Lower leg skin (tissue), 3 donors: Measurements from ENCODE around the gene EIF3D.

Experiments used
- POLR2A ChIP-seq, 2 donors: fragments of 450-650 bp; IDR thresholded peaks; one replicate each; pipeline ENCODE4 v1.6.1; 2016 to 2017; ENCODE audit warnings: antibody characterized with exemption in 2 of 2, mild to moderate bottlenecking in 1 of 2, moderate library complexity in 1 of 2
- TF ChIP-seq, protein P1 (sequence below), 3 donors: fragments of 450-650 bp; IDR thresholded peaks; one replicate each; pipeline ENCODE4 v1.5.1; 2016; ENCODE audit warnings: antibody characterized with exemption in 3 of 3, mild to moderate bottlenecking in 3 of 3, moderate library complexity in 2 of 3

DNA sequence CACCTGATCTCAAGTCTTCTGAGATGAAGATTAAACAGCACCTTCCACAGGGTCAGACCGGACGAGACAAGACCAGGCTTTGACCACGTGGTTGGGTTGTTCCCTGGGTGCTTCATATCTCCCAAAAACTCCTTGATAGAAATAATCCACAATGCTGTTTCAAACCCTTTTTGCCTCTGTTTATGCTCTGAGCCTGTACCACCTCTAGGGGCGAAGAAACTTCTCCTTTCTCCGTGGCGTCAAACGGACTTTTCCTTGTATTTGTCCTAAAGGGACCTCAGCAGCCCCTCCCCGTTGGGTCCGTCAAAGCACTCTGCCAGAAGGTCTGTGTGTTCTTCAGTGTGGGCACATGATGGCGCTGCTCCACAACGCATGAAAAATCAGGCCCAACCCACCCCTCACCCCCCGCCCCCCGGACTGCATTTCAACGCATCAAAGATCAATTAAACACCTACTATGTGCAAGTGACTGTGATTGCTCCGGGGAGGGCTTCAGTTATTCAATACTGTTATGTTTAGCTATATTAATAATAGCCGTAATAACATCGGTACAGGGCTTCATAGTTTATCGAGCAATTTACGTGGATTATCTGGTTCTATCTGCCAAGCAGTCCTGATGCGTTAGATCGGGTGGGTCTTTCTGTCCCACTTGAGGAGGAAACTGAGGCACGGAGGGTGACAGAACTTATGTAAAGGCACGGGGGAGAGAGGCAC lies 17.3 kb upstream of the EIF3D start:
- TF ChIP-seq POLR2A (IDR thresholded peaks at IDR 0.05) = no peak
- TF ChIP-seq, protein P1, sequence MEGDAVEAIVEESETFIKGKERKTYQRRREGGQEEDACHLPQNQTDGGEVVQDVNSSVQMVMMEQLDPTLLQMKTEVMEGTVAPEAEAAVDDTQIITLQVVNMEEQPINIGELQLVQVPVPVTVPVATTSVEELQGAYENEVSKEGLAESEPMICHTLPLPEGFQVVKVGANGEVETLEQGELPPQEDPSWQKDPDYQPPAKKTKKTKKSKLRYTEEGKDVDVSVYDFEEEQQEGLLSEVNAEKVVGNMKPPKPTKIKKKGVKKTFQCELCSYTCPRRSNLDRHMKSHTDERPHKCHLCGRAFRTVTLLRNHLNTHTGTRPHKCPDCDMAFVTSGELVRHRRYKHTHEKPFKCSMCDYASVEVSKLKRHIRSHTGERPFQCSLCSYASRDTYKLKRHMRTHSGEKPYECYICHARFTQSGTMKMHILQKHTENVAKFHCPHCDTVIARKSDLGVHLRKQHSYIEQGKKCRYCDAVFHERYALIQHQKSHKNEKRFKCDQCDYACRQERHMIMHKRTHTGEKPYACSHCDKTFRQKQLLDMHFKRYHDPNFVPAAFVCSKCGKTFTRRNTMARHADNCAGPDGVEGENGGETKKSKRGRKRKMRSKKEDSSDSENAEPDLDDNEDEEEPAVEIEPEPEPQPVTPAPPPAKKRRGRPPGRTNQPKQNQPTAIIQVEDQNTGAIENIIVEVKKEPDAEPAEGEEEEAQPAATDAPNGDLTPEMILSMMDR (IDR thresholded peaks at IDR 0.05) = no peak
